T-helper 17 cell (primary cell): Measurements from ENCODE around the gene WNT2. TPM values are rescaled to one million over a fixed set of nuclear protein-coding genes. Genes with fewer than 3 reads are reported as not detected.

Source experiments
- ATAC-seq: fragments of 150-1000 bp; cut with Tn5 transposase; 2 replicates; pipeline ENCODE4 v1.10.0; 2021; ENCODE audit warnings: mild to moderate bottlenecking, moderate library complexity
- DNase-seq, 3 donors: peaks; one replicate each; pipeline versions ENCODE4 v3.0.0 to v3.0.0-alpha.2; 2020 to 2021
- H3K9me3 ChIP-seq: one replicate; pipeline ENCODE4 v1.7.0; 2013; ENCODE audit warnings: low read length, mild to moderate bottlenecking; ENCODE audit not compliant: control insufficient read depth, poor library complexity, severe bottlenecking
- H3K27ac Mint-ChIP-seq: one replicate; pipeline ENCODE4 v1.8.0; 2022; ENCODE audit warnings: mild to moderate bottlenecking, moderate library complexity, mixed read lengths
- H3K27me3 Mint-ChIP-seq: one replicate; pipeline ENCODE4 v1.8.0; 2022; ENCODE audit warnings: mixed read lengths
- H3K36me3 Mint-ChIP-seq: one replicate; pipeline ENCODE4 v1.8.0; 2022; ENCODE audit warnings: low read depth, mixed read lengths
- H3K4me1 Mint-ChIP-seq: one replicate; pipeline ENCODE4 v1.8.0; 2022; ENCODE audit warnings: mild to moderate bottlenecking, mixed read lengths
- H3K4me3 Mint-ChIP-seq: one replicate; pipeline ENCODE4 v1.8.0; 2022; ENCODE audit warnings: mild to moderate bottlenecking, moderate library complexity, mixed read lengths
- total RNA-seq, 4 donors: library from RNA in 2 of 4; stranded (reverse) in 2 of 4; gene quantifications; one replicate each; pipeline ENCODE4 v1.2.3 and lab custom pipeline; 2022 to 2026

Gene WNT2
- total RNA-seq, 2 donors from 2014 or later = not detected

DNA sequence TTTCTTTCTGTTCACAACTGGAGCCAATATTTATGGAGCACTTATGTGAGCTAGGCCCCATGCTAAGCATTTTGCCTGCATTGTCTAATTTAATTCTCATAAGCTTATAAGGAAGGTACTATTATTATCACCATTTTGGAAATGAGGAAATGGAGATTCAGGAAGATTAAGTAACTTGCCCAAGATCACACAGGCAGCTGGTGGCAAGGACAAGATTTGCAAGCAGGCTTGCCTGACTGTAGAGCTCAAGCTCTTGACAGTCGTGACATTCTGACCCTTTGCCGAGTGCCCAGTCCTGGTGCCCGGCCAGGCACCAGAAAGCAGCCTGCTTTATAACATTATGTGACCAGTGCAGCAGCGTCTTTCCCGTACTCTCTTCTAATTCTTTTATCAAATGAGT, 38.2 kb downstream of the WNT2 start:
- DNase-seq = no peak
- Mint-ChIP-seq H3K27me3 (peaks cover 7% of the 10 kb centered on the region), H3K27ac (no peak overlapping the region), H3K4me3 (no peak overlapping the region), H3K36me3 (no peaks in the 10 kb centered on the region), H3K4me1 (no peaks in the 10 kb centered on the region)
- H3K9me3 ChIP-seq = no peaks in the 10 kb centered on the region
- ATAC-seq = no peak

GRCh38 chr7:117283779-117284178, 39.1 kb downstream of the WNT2 start:
- Mint-ChIP-seq H3K36me3 (no peaks in the 10 kb centered on the region), H3K4me1 (no peaks in the 10 kb centered on the region), H3K27me3 (no peaks in the 10 kb centered on the region), H3K27ac (no peak overlapping the region), H3K4me3 (no peak overlapping the region)
- DNase-seq (no peak), ATAC-seq (no peak)
- H3K9me3 ChIP-seq = no peaks in the 10 kb centered on the region

- DNase-seq (no peak), ATAC-seq (no peak)
- no peaks in the 10 kb centered on the region for H3K4me1 Mint-ChIP-seq
- no peaks in the 10 kb centered on the region for H3K9me3 ChIP-seq
- no peak overlapping the region for H3K4me3 Mint-ChIP-seq
- H3K27ac Mint-ChIP-seq = no peak overlapping the region
- no peaks in the 10 kb centered on the region for H3K27me3 Mint-ChIP-seq
- H3K36me3 Mint-ChIP-seq = no peaks in the 10 kb centered on the region
These were observed 39.5 kb downstream of the WNT2 start for GRCh38 chr7:117283371-117283770.

- H3K36me3 Mint-ChIP-seq = no peaks in the 10 kb centered on the region
- H3K4me1 Mint-ChIP-seq = no peaks in the 10 kb centered on the region
- no peak overlapping the region for H3K27ac Mint-ChIP-seq
- ATAC-seq (no peak), DNase-seq (no peak)
- no peak overlapping the region for H3K4me3 Mint-ChIP-seq
- H3K27me3 Mint-ChIP-seq = peaks cover 4% of the 10 kb centered on the region
- no peaks in the 10 kb centered on the region for H3K9me3 ChIP-seq
These were observed 40.5 kb downstream of the WNT2 start for GRCh38 chr7:117282239-117282812.

DNA sequence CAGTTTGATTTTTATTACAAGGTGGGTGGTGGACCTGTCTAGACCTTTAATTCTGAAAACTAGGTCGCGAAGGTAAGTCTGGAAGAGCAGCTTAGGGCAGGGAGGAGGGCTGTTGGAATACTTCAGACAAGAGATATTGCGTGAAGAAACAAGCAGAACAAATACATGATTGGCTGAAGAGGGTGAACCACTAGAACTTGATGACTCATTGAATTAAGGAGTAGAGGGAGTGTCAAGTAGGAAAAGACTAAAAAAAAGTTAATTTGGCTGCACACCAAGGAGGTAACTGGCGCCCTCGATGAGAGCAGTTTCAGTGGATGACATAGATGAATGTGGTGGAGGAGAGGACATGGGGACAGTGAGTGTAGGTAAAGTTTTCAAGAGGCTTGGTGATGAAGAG, 41.3 kb downstream of the WNT2 start:
- Mint-ChIP-seq H3K4me3 (no peak overlapping the region), H3K36me3 (no peaks in the 10 kb centered on the region), H3K27me3 (peaks cover 8% of the 10 kb centered on the region), H3K4me1 (no peaks in the 10 kb centered on the region), H3K27ac (no peak overlapping the region)
- no peak for ATAC-seq
- H3K9me3 ChIP-seq = no peaks in the 10 kb centered on the region
- no peak for DNase-seq

DNA sequence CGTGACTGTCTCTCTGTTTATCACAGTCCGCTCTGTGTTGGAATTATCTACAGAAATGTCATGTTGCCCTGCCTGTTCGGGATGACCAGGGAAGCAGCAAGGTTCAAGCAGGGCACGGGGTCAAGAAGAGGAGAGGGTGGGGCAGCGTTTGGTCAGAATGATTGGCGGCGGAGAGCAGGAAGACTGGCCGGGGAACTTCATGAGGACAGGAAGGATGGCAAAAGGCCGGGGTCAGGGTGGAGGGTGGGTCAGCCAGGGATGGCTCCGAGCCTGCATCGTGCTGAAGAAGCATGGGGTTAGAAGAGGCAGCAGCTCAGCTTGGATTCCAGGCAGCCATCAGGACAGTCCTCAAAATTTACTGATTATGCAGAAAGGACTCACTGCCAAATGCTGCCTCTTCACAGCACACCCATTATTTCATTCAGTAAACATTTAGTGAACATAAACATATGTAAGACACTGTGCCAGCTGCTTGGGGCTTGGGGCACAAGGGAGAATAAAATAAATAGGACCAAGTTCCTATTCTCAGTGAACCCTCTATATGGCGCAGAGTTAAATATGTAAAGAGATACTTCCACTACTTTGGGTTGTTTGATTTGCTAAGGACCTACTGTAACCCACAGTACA, 42.8 kb downstream of the WNT2 start:
- H3K9me3 ChIP-seq = no peaks in the 10 kb centered on the region
- DNase-seq (no peak), ATAC-seq (no peak)
- no peak overlapping the region for H3K4me3 Mint-ChIP-seq
- peaks cover 16% of the 10 kb centered on the region for H3K27me3 Mint-ChIP-seq
- no peaks in the 10 kb centered on the region for H3K36me3 Mint-ChIP-seq
- H3K27ac Mint-ChIP-seq = no peak overlapping the region
- no peaks in the 10 kb centered on the region for H3K4me1 Mint-ChIP-seq

GRCh38 chr7:117279203-117279602, 43.7 kb downstream of the WNT2 start:
- no peak overlapping the region for H3K4me3 Mint-ChIP-seq
- H3K27me3 Mint-ChIP-seq = peaks cover 22% of the 10 kb centered on the region
- DNase-seq (no peak), ATAC-seq (no peak)
- H3K36me3 Mint-ChIP-seq = no peaks in the 10 kb centered on the region
- H3K9me3 ChIP-seq = no peaks in the 10 kb centered on the region
- no peak overlapping the region for H3K27ac Mint-ChIP-seq
- no peaks in the 10 kb centered on the region for H3K4me1 Mint-ChIP-seq

- H3K36me3 Mint-ChIP-seq = no peaks in the 10 kb centered on the region
- no peak overlapping the region for H3K27ac Mint-ChIP-seq
- no peaks in the 10 kb centered on the region for H3K4me1 Mint-ChIP-seq
- no peak for ATAC-seq
- H3K9me3 ChIP-seq = no peaks in the 10 kb centered on the region
- DNase-seq = no peak
- peaks cover 33% of the 10 kb centered on the region for H3K27me3 Mint-ChIP-seq
- H3K4me3 Mint-ChIP-seq = no peak overlapping the region
These were observed 44.8 kb downstream of the WNT2 start for GRCh38 chr7:117278040-117278439.

DNA sequence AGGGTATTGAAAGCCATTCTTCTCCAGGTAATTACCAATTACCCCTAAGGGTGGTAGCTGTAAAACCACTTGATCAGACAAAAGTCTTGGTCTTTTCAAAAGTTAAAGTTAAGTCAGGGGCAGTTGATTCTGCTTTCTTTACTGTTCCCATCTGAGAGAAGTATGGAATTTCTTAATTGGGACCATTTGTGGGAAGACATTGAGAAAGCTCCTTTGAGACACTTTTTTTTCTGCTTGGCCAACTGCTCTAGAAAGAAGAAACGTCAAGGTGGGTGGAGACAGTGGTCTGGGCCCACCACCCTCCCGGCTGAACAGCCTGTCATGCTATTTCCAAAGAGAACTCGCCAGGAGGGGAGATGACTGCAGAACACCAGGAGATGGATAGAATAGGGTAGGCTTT, 45.3 kb downstream of the WNT2 start:
- no peaks in the 10 kb centered on the region for H3K36me3 Mint-ChIP-seq
- H3K9me3 ChIP-seq = no peaks in the 10 kb centered on the region
- no peak overlapping the region for H3K4me3 Mint-ChIP-seq
- H3K27me3 Mint-ChIP-seq = peaks cover 37% of the 10 kb centered on the region
- ATAC-seq (no peak), DNase-seq (no peak)
- H3K27ac Mint-ChIP-seq = no peak overlapping the region
- no peaks in the 10 kb centered on the region for H3K4me1 Mint-ChIP-seq

- Mint-ChIP-seq H3K27me3 (peaks cover 51% of the 10 kb centered on the region), H3K27ac (no peak overlapping the region), H3K4me3 (no peak overlapping the region), H3K36me3 (no peaks in the 10 kb centered on the region), H3K4me1 (no peaks in the 10 kb centered on the region)
- no peaks in the 10 kb centered on the region for H3K9me3 ChIP-seq
- DNase-seq (no peak), ATAC-seq (no peak)
These were observed 47.9 kb downstream of the WNT2 start for GRCh38 chr7:117274951-117275350.

DNA sequence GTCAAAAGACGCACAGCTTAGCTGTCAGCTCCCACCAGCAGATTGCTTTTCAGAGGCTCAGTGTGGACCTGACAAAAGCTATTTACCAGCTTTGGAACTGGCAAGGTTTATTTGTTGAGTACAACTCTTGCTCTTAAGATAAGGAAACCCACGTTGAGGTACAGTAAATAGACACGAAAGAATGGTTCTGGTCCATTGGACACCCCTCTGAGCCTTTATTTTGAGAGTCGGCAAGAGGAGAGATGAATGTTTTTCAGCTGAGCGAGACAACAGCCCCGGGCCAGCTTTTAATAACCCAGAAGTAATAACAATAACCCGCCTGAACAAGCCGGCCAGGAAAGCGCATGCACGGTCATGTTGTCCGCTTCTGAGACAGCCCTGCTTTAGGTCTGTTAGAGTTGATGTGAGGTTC, 49.0 kb downstream of the WNT2 start:
- peaks cover 59% of the 10 kb centered on the region for H3K27me3 Mint-ChIP-seq
- H3K9me3 ChIP-seq = no peaks in the 10 kb centered on the region
- DNase-seq = no peak
- no peaks in the 10 kb centered on the region for H3K4me1 Mint-ChIP-seq
- H3K36me3 Mint-ChIP-seq = no peaks in the 10 kb centered on the region
- H3K4me3 Mint-ChIP-seq = no peak overlapping the region
- H3K27ac Mint-ChIP-seq = no peak overlapping the region
- ATAC-seq = no peak

DNA sequence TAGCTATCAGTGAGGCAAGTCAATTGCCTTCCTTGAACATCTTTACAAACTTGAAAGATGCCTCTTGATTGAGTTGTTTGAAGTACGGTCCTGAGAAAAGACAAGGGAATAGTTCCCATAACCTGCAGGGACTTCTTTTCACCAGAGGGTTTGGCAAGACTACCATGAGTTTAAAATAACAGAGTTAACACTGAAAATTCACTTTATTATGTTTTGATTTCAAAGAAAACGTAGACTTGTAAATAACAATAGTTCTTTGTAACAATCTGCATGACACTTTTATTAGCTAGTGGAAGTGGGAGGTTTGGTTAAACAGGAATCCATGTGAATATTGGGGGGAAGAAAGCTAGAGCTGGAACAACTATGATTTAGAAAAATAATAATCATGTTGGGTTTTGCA, 49.5 kb downstream of the WNT2 start:
- ATAC-seq (no peak), DNase-seq (no peak)
- H3K4me1 Mint-ChIP-seq = no peaks in the 10 kb centered on the region
- no peak overlapping the region for H3K4me3 Mint-ChIP-seq
- H3K27ac Mint-ChIP-seq = no peak overlapping the region
- no peaks in the 10 kb centered on the region for H3K36me3 Mint-ChIP-seq
- peaks cover 59% of the 10 kb centered on the region for H3K27me3 Mint-ChIP-seq
- no peaks in the 10 kb centered on the region for H3K9me3 ChIP-seq

GRCh38 chr7:117272017-117272759, 50.7 kb downstream of the WNT2 start:
- Mint-ChIP-seq H3K27ac (no peak overlapping the region), H3K4me1 (no peaks in the 10 kb centered on the region), H3K36me3 (no peaks in the 10 kb centered on the region), H3K27me3 (peaks cover 59% of the 10 kb centered on the region), H3K4me3 (no peak overlapping the region)
- ATAC-seq (no peak), DNase-seq (no peak)
- H3K9me3 ChIP-seq = no peaks in the 10 kb centered on the region

DNA sequence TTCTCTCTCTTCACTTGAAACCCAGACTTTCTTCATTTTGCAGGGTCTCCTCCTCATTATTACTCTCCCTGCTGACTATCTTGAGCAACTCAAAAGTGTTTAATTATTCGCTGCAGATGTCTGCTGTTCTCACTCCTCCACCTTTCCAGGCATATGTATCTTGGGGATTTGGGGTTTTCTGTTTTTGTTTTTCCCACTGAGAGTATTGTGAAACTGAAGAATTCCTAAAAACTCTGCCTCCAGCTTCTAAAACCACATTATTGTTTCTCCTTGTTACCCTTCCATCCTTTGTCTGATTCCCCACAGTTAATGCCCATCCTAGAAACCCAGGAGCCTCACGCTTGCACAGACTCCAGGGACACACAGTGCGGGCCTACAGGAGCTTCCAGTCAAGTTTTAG, 51.3 kb downstream of the WNT2 start:
- no peak for DNase-seq
- H3K4me3 Mint-ChIP-seq = no peak overlapping the region
- no peaks in the 10 kb centered on the region for H3K4me1 Mint-ChIP-seq
- H3K27ac Mint-ChIP-seq = no peak overlapping the region
- H3K27me3 Mint-ChIP-seq = peaks cover 57% of the 10 kb centered on the region
- ATAC-seq = no peak
- no peaks in the 10 kb centered on the region for H3K9me3 ChIP-seq
- no peaks in the 10 kb centered on the region for H3K36me3 Mint-ChIP-seq
